Keratinocyte (primary cell): Measurements from ENCODE around the gene MNDA.

Experiments used
- EZH2 ChIP-seq: IDR thresholded peaks from one replicate; pipeline ENCODE4 v1.6.1; 2012; ENCODE audit warnings: inconsistent platforms, mild to moderate bottlenecking, low read length, moderate library complexity
- TF ChIP-seq, protein P1 (sequence below), 3 experiments: IDR thresholded peaks in 1 of 3; conservative IDR thresholded peaks in 1 of 3; optimal IDR thresholded peaks in 1 of 3; 2 replicates in 2 of 3; 3 replicates in 1 of 3; pipeline versions ENCODE3 to v1.5.1; 2011; ENCODE audit warnings: low read length in 3 of 3, mild to moderate bottlenecking in 3 of 3, moderate library complexity in 2 of 3, control low read depth in 1 of 3, inconsistent platforms in 1 of 3; ENCODE audit not compliant: insufficient read depth in 2 of 3; ENCODE audit errors: extremely low read depth in 1 of 3

GRCh38 chr1:158873141-158873540 is 42.0 kb downstream of the MNDA start:
- TF ChIP-seq, protein P1, sequence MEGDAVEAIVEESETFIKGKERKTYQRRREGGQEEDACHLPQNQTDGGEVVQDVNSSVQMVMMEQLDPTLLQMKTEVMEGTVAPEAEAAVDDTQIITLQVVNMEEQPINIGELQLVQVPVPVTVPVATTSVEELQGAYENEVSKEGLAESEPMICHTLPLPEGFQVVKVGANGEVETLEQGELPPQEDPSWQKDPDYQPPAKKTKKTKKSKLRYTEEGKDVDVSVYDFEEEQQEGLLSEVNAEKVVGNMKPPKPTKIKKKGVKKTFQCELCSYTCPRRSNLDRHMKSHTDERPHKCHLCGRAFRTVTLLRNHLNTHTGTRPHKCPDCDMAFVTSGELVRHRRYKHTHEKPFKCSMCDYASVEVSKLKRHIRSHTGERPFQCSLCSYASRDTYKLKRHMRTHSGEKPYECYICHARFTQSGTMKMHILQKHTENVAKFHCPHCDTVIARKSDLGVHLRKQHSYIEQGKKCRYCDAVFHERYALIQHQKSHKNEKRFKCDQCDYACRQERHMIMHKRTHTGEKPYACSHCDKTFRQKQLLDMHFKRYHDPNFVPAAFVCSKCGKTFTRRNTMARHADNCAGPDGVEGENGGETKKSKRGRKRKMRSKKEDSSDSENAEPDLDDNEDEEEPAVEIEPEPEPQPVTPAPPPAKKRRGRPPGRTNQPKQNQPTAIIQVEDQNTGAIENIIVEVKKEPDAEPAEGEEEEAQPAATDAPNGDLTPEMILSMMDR (optimal IDR thresholded peaks at IDR 0.05 in 1 of 3, IDR thresholded peaks at IDR 0.05 in 1 of 3, conservative IDR thresholded peaks at IDR 0.05 in 1 of 3; ENCODE audit: extremely low read depth in 1 of 3, insufficient read depth in 2 of 3, low read length in 3 of 3), result no peak
- no peak for TF ChIP-seq EZH2
